Mononuclear cell (primary cell): ENCODE data around the gene TTC31. TPM values are rescaled to one million over a fixed set of nuclear protein-coding genes. Genes with fewer than 3 reads are reported as not detected.
"Not testable (repeated sequence)": the region's sequence is repeated elsewhere in the genome, so short reads cannot be mapped to it uniquely, and the experiment has no call there.

ENCODE experiments used
- H3K27me3 ChIP-seq: 2 replicates; pipeline ENCODE4 v1.6.0; 2011; ENCODE audit warnings: low read length, control low read depth; ENCODE audit not compliant: insufficient read depth
- H3K4me1 ChIP-seq: 2 replicates; pipeline ENCODE4 v1.5.1; 2011; ENCODE audit warnings: mild to moderate bottlenecking, low read length, control low read depth; ENCODE audit not compliant: insufficient read depth
- H3K4me3 ChIP-seq: 2 replicates; pipeline ENCODE4 v1.5.1; 2011; ENCODE audit warnings: mild to moderate bottlenecking, low read length, moderate library complexity
- H3K9me3 ChIP-seq: 2 replicates; pipeline ENCODE4 v1.5.1; 2011; ENCODE audit warnings: low read depth, mild to moderate bottlenecking, control low read depth, low read length
- total RNA-seq: library from RNA; depleted of rRNA; stranded (reverse); fragments of >200 nt; gene quantifications from one replicate; pipeline ENCODE4 v1.2.3, GENCODE V29; 2012

The TTC31 gene
- total RNA-seq, 1 donor: 14.0 TPM

- peaks cover 29% of the 10 kb centered on the region for H3K4me1 ChIP-seq
- no peaks in the 10 kb centered on the region for H3K9me3 ChIP-seq
- H3K4me3 ChIP-seq: no peak overlapping the region
- H3K27me3 ChIP-seq: no peaks in the 10 kb centered on the region
Observed at GRCh38 chr2:74462786-74463105, 20.1 kb upstream of the TTC31 start.

- peaks cover 20% of the 10 kb centered on the region for H3K4me1 ChIP-seq
- no peaks in the 10 kb centered on the region for H3K9me3 ChIP-seq
Observed at GRCh38 chr2:74464406-74464805, 18.5 kb upstream of the TTC31 start.

GRCh38 chr2:74470742-74471141, 12.1 kb upstream of the TTC31 start:
- H3K4me3 ChIP-seq, H3K9me3 ChIP-seq, H3K27me3 ChIP-seq: not testable (repeated sequence)
- H3K4me1 ChIP-seq: peaks cover 29% of the 10 kb centered on the region

More at GRCh38 chr2:74464406-74464805, 18.5 kb upstream of the TTC31 start:
- H3K27me3 ChIP-seq: no peaks in the 10 kb centered on the region
- peak overlapping the region; percentile 71 for H3K4me3 ChIP-seq

- Histone ChIP-seq H3K4me1 (peaks cover 23% of the 10 kb centered on the region), H3K4me3 (peak overlapping the region; percentile 73), H3K27me3 (no peaks in the 10 kb centered on the region), H3K9me3 (no peaks in the 10 kb centered on the region)
Observed at GRCh38 chr2:74471332-74472065, 11.4 kb upstream of the TTC31 start.

GRCh38 chr2:74472086-74472944, 10.6 kb upstream of the TTC31 start, which contains the start of gene MRPL53:
TSS of gene MRPL53 (minus strand) at chr2:74472680. CDS start at chr2:74472660, 20 bp downstream.
- peak within 1 kb of the TSS; percentile 73 for H3K4me3 ChIP-seq
- no peaks in the 10 kb centered on the region for H3K9me3 ChIP-seq
- peaks cover 31% of the 10 kb centered on the region for H3K4me1 ChIP-seq
- H3K27me3 ChIP-seq: no peaks in the 10 kb centered on the region

GRCh38 chr2:74472945-74473258, 10.0 kb upstream of the TTC31 start:
- H3K9me3 ChIP-seq: no peaks in the 10 kb centered on the region
- peaks cover 36% of the 10 kb centered on the region for H3K4me1 ChIP-seq
- peak overlapping the region; percentile 73 for H3K4me3 ChIP-seq
- H3K27me3 ChIP-seq: no peaks in the 10 kb centered on the region

- Histone ChIP-seq H3K4me1 (peaks cover 36% of the 10 kb centered on the region), H3K27me3 (no peaks in the 10 kb centered on the region), H3K4me3 (no peak overlapping the region), H3K9me3 (no peaks in the 10 kb centered on the region)
Observed at GRCh38 chr2:74474481-74474880, 8.4 kb upstream of the TTC31 start.

GRCh38 chr2:74474899-74475298, 8.0 kb upstream of the TTC31 start:
- Histone ChIP-seq H3K4me1 (peaks cover 36% of the 10 kb centered on the region), H3K9me3 (no peaks in the 10 kb centered on the region), H3K4me3 (no peak overlapping the region), H3K27me3 (no peaks in the 10 kb centered on the region)

GRCh38 chr2:74481431-74481830, 1.4 kb upstream of the TTC31 start:
- Histone ChIP-seq H3K4me3 (no peak overlapping the region), H3K27me3 (no peaks in the 10 kb centered on the region), H3K4me1 (peaks cover 46% of the 10 kb centered on the region), H3K9me3 (no peaks in the 10 kb centered on the region)

GRCh38 chr2:74481961-74482800, 700 bp upstream of the TTC31 start:
- no peaks in the 10 kb centered on the region for H3K27me3 ChIP-seq
- peak overlapping the region; percentile 86 for H3K4me3 ChIP-seq
- peaks cover 39% of the 10 kb centered on the region for H3K4me1 ChIP-seq
- H3K9me3 ChIP-seq: no peaks in the 10 kb centered on the region

GRCh38 chr2:74483675-74484164, 839 bp downstream of the TTC31 start:
- not testable (repeated sequence) for H3K27me3 ChIP-seq
- peak overlapping the region; percentile 86 for H3K4me3 ChIP-seq
- peaks cover 33% of the 10 kb centered on the region for H3K4me1 ChIP-seq

GRCh38 chr2:74486141-74486540, 3.3 kb downstream of the TTC31 start:
- no peaks in the 10 kb centered on the region for H3K27me3 ChIP-seq
- H3K4me3 ChIP-seq: no peak overlapping the region
- H3K9me3 ChIP-seq: no peaks in the 10 kb centered on the region
- H3K4me1 ChIP-seq: peaks cover 24% of the 10 kb centered on the region

More at GRCh38 chr2:74483675-74484164, 839 bp downstream of the TTC31 start:
- not testable (repeated sequence) for H3K9me3 ChIP-seq

GRCh38 chr2:74488643-74489481, 6.0 kb downstream of the TTC31 start:
- H3K4me3 ChIP-seq: no peak overlapping the region
- no peaks in the 10 kb centered on the region for H3K27me3 ChIP-seq
- H3K9me3 ChIP-seq: no peaks in the 10 kb centered on the region
- peaks cover 5% of the 10 kb centered on the region for H3K4me1 ChIP-seq

GRCh38 chr2:74489906-74490305, 7.0 kb downstream of the TTC31 start:
- H3K4me3 ChIP-seq: no peak overlapping the region
- no peaks in the 10 kb centered on the region for H3K9me3 ChIP-seq
- H3K27me3 ChIP-seq: no peaks in the 10 kb centered on the region
- H3K4me1 ChIP-seq: no peaks in the 10 kb centered on the region
